ENCODE data around the gene KLK7. TPM values are rescaled to one million over a fixed set of nuclear protein-coding genes. Genes with fewer than 3 reads are reported as not detected.

KLK7 gene
- total and polyA plus RNA-seq, 2 experiments from 2014 or later: 0.43 TPM; not detected in 1

- no peak overlapping the region for H3K4me3 ChIP-seq
- no peaks in the 10 kb centered on the region for H3K4me1 ChIP-seq (ENCODE audit: low read depth)
- TF ChIP-seq CTCF (IDR thresholded peaks at IDR 0.05; ENCODE audit: low read depth, low read length): no peak
- H3K36me3 ChIP-seq: no peaks in the 10 kb centered on the region
- DNase-seq (ENCODE audit: low read depth in 1 of 2, low spot score in 1 of 2): no peak
- peaks cover 60% of the 10 kb centered on the region for H3K27me3 ChIP-seq
- no peaks in the 10 kb centered on the region for H3K9me3 ChIP-seq (ENCODE audit: low read depth)
- H3K27ac ChIP-seq: no peak overlapping the region
Observed at GRCh38 chr19:51010066-51010795, 26.5 kb upstream of the KLK7 start.

- TF ChIP-seq CTCF (IDR thresholded peaks at IDR 0.05; ENCODE audit: low read depth, low read length): no peak
- H3K36me3 ChIP-seq: no peaks in the 10 kb centered on the region
- H3K4me1 ChIP-seq (ENCODE audit: low read depth): no peaks in the 10 kb centered on the region
- H3K27ac ChIP-seq: no peak overlapping the region
- peaks cover 51% of the 10 kb centered on the region for H3K27me3 ChIP-seq
- no peak for DNase-seq (ENCODE audit: low read depth in 1 of 2, low spot score in 1 of 2)
- H3K9me3 ChIP-seq (ENCODE audit: low read depth): no peaks in the 10 kb centered on the region
- no peak overlapping the region for H3K4me3 ChIP-seq
Observed at GRCh38 chr19:51009061-51009891, 25.6 kb upstream of the KLK7 start.

- Histone ChIP-seq H3K36me3 (no peaks in the 10 kb centered on the region), H3K9me3 (ENCODE audit: low read depth) (no peaks in the 10 kb centered on the region), H3K27me3 (peaks cover 45% of the 10 kb centered on the region), H3K27ac (no peak overlapping the region), H3K4me1 (ENCODE audit: low read depth) (no peaks in the 10 kb centered on the region), H3K4me3 (no peak overlapping the region)
- no peak for TF ChIP-seq CTCF (IDR thresholded peaks at IDR 0.05; ENCODE audit: low read depth, low read length)
- DNase-seq (ENCODE audit: low read depth in 1 of 2, low spot score in 1 of 2): no peak
Observed at GRCh38 chr19:51007488-51007887, 23.8 kb upstream of the KLK7 start.

GRCh38 chr19:51006406-51006805 is 22.7 kb upstream of the KLK7 start:
- Histone ChIP-seq H3K9me3 (ENCODE audit: low read depth) (no peaks in the 10 kb centered on the region), H3K4me3 (no peak overlapping the region), H3K4me1 (ENCODE audit: low read depth) (no peaks in the 10 kb centered on the region), H3K36me3 (no peaks in the 10 kb centered on the region), H3K27ac (no peak overlapping the region), H3K27me3 (peaks cover 45% of the 10 kb centered on the region)
- no peak for DNase-seq (ENCODE audit: low read depth in 1 of 2, low spot score in 1 of 2)
- no peak for TF ChIP-seq CTCF (IDR thresholded peaks at IDR 0.05; ENCODE audit: low read depth, low read length)

GRCh38 chr19:51005248-51005647 is 21.5 kb upstream of the KLK7 start:
- H3K9me3 ChIP-seq (ENCODE audit: low read depth): no peaks in the 10 kb centered on the region
- H3K4me1 ChIP-seq (ENCODE audit: low read depth): no peaks in the 10 kb centered on the region
- H3K27me3 ChIP-seq: peaks cover 36% of the 10 kb centered on the region
- no peak overlapping the region for H3K4me3 ChIP-seq
- TF ChIP-seq CTCF (IDR thresholded peaks at IDR 0.05; ENCODE audit: low read depth, low read length): no peak
- no peak for DNase-seq (ENCODE audit: low read depth in 1 of 2, low spot score in 1 of 2)
- H3K36me3 ChIP-seq: no peaks in the 10 kb centered on the region
- H3K27ac ChIP-seq: no peak overlapping the region
